Fibroblast of lung (primary cell): ENCODE data around the gene INPP5A.

ENCODE experiments used
- EZH2 ChIP-seq: IDR thresholded peaks from 2 replicates; pipeline ENCODE4 v1.5.1; 2012; ENCODE audit warnings: low read length, control low read depth, mild to moderate bottlenecking; ENCODE audit errors: missing control alignments
- TF ChIP-seq, protein P1 (sequence below), 2 donors: IDR thresholded peaks in 1 of 2; conservative IDR thresholded peaks in 1 of 2; 1 replicate in 1 of 2; 2 replicates in 1 of 2; pipeline ENCODE4 v1.5.1; 2011 to 2012; ENCODE audit warnings: low read length in 2 of 2, control low read depth in 1 of 2, inconsistent platforms in 1 of 2, low read depth in 1 of 2, mild to moderate bottlenecking in 1 of 2

- TF ChIP-seq, protein P1, sequence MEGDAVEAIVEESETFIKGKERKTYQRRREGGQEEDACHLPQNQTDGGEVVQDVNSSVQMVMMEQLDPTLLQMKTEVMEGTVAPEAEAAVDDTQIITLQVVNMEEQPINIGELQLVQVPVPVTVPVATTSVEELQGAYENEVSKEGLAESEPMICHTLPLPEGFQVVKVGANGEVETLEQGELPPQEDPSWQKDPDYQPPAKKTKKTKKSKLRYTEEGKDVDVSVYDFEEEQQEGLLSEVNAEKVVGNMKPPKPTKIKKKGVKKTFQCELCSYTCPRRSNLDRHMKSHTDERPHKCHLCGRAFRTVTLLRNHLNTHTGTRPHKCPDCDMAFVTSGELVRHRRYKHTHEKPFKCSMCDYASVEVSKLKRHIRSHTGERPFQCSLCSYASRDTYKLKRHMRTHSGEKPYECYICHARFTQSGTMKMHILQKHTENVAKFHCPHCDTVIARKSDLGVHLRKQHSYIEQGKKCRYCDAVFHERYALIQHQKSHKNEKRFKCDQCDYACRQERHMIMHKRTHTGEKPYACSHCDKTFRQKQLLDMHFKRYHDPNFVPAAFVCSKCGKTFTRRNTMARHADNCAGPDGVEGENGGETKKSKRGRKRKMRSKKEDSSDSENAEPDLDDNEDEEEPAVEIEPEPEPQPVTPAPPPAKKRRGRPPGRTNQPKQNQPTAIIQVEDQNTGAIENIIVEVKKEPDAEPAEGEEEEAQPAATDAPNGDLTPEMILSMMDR (conservative IDR thresholded peaks at IDR 0.05 in 1 of 2, IDR thresholded peaks at IDR 0.05 in 1 of 2; ENCODE audit: low read depth in 1 of 2, low read length in 2 of 2) = no peak
- TF ChIP-seq EZH2 = no peak
Measured at GRCh38 chr10:132802694-132803320, 265.2 kb downstream of the INPP5A start.
